ENCODE measurements around the gene KIF3C.
"Not testable (repeated sequence)": the region's sequence is repeated elsewhere in the genome, so short reads cannot be mapped to it uniquely, and the experiment has no call there.

KIF3C gene

DNA sequence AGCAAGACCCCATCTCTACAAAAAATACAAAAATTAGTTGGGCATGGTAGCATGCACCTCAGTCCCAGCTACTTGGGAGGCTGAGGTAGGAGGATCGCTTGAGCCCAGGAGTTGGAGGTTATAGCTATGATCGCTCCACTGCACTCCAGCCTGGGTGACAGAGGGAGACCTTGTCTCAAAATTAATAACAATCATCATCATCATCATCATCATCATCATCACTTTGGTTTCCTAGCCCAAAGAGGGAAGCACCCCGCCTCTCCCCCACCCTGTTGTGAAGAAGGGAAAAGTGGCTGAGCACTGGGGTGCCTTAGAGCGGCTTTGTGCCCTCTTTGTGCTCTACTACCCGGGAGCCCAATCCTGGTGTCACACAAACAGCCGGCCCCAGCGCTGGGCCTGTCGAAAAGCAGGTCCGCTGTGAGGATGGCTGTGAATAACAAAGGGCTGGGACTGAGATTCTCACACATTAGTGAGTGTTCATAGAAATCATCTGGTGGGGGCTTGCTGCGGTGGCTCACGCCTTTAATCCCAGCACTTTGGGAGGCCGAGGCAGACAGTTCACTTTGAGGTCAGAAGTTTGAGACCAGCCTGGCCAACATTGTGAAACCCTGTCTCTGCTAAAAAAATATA is 61.4 kb downstream of the KIF3C start:
- Histone ChIP-seq H3K9me3 (ENCODE audit: control insufficient read depth in 2 of 2, low read length in 2 of 2) (no peaks in the 10 kb centered on the region), H3K4me3 (ENCODE audit: low read length in 2 of 2) (no peak overlapping the region), H3K27me3 (ENCODE audit: control insufficient read depth in 2 of 2, insufficient read depth in 2 of 2, low read length in 2 of 2) (no peaks in the 10 kb centered on the region), H3K9ac (ENCODE audit: low read depth in 1 of 2, low read length in 2 of 2) (no peak overlapping the region), H3K27ac (ENCODE audit: low read depth in 2 of 2, low read length in 2 of 2) (no peak overlapping the region), H3K36me3 (ENCODE audit: control insufficient read depth in 2 of 2, insufficient read depth in 2 of 2, low read length in 2 of 2) (no peaks in the 10 kb centered on the region), H3K4me1 (ENCODE audit: control insufficient read depth in 2 of 2, insufficient read depth in 2 of 2, low read length in 2 of 2) (no peaks in the 10 kb centered on the region)

DNA sequence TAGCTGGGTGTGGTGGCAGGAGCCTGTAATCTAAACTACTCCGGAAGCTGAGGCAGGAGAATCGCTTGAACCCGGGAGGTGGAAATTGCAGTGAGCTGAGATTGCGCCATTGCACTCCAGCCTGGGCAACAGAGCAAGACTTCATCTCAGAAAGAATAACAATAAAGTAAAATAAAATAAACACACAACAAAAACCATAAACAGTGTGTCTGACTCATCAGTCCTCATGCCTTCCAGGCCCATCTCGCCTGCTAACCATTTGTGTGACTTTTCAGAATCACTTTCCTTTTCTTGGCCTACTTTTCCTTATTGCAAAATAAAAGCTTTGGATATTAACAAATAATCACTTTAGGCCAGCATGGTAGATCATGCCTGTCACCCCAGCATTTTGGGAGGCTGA is 62.0 kb downstream of the KIF3C start:
- Histone ChIP-seq H3K27ac (ENCODE audit: low read depth in 2 of 2, low read length in 2 of 2) (no peak overlapping the region), H3K9ac (ENCODE audit: low read depth in 1 of 2, low read length in 2 of 2) (no peak overlapping the region), H3K4me3 (ENCODE audit: low read length in 2 of 2) (no peak overlapping the region), H3K27me3 (ENCODE audit: control insufficient read depth in 2 of 2, insufficient read depth in 2 of 2, low read length in 2 of 2) (no peaks in the 10 kb centered on the region), H3K9me3 (ENCODE audit: control insufficient read depth in 2 of 2, low read length in 2 of 2) (no peaks in the 10 kb centered on the region), H3K4me1 (ENCODE audit: control insufficient read depth in 2 of 2, insufficient read depth in 2 of 2, low read length in 2 of 2) (no peaks in the 10 kb centered on the region), H3K36me3 (ENCODE audit: control insufficient read depth in 2 of 2, insufficient read depth in 2 of 2, low read length in 2 of 2) (no peaks in the 10 kb centered on the region)

DNA sequence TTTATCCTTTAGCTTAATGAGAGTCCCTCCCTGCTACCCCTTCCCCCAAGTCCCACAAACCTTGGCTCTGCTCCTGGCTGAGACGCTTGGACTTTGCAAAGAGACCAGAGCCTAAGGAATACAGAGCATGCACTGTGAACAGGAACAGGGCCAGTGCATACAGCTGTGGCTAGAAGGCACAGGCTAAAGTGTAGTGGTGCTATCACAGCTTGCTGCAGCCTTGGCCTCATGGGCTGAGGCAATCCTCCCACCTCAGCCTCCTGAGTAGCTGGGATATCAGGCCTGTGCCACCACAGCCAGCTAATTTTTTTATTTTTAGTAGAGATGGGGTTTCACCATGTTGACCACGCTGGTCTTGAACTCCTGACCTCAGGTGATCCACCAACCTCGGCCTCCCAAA is 64.5 kb downstream of the KIF3C start:
- no peaks in the 10 kb centered on the region for H3K27me3 ChIP-seq (ENCODE audit: control insufficient read depth in 2 of 2, insufficient read depth in 2 of 2, low read length in 2 of 2)
- H3K9me3 ChIP-seq (ENCODE audit: control insufficient read depth in 2 of 2, low read length in 2 of 2) = no peaks in the 10 kb centered on the region
- no peaks in the 10 kb centered on the region for H3K4me1 ChIP-seq (ENCODE audit: control insufficient read depth in 2 of 2, insufficient read depth in 2 of 2, low read length in 2 of 2)
- H3K27ac ChIP-seq (ENCODE audit: low read depth in 2 of 2, low read length in 2 of 2) = no peak overlapping the region
- H3K9ac ChIP-seq (ENCODE audit: low read depth in 1 of 2, low read length in 2 of 2) = no peak overlapping the region
- H3K4me3 ChIP-seq (ENCODE audit: low read length in 2 of 2) = no peak overlapping the region
- H3K36me3 ChIP-seq (ENCODE audit: control insufficient read depth in 2 of 2, insufficient read depth in 2 of 2, low read length in 2 of 2) = no peaks in the 10 kb centered on the region

DNA sequence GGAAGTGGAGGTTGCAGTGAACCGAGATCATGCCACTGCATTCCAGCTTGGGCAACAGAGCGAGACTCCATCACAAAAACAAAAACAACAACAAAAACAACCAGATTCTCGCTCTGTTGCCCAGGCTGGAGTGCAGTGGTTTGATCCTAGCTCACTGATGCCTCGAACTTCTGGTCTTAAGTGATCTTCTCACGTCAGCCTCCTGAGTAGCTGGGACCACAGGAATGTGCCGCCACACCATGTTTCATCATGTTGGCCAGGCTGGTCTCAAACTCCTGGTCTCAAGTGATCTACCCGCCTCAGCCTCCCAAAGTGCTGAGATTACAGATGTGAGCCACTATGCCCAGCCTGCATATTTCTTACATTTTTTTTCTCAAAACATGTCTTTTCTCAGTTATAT is 64.9 kb downstream of the KIF3C start:
- H3K4me1 ChIP-seq (ENCODE audit: control insufficient read depth in 2 of 2, insufficient read depth in 2 of 2, low read length in 2 of 2); H3K9ac ChIP-seq (ENCODE audit: low read depth in 1 of 2, low read length in 2 of 2); H3K27me3 ChIP-seq (ENCODE audit: control insufficient read depth in 2 of 2, insufficient read depth in 2 of 2, low read length in 2 of 2); H3K4me3 ChIP-seq (ENCODE audit: low read length in 2 of 2); H3K9me3 ChIP-seq (ENCODE audit: control insufficient read depth in 2 of 2, low read length in 2 of 2); H3K36me3 ChIP-seq (ENCODE audit: control insufficient read depth in 2 of 2, insufficient read depth in 2 of 2, low read length in 2 of 2); H3K27ac ChIP-seq (ENCODE audit: low read depth in 2 of 2, low read length in 2 of 2): not testable (repeated sequence)

GRCh38 chr2:25915944-25916772 is 66.1 kb downstream of the KIF3C start:
- not testable (repeated sequence) for H3K4me3 ChIP-seq (ENCODE audit: low read length in 2 of 2); H3K4me1 ChIP-seq (ENCODE audit: control insufficient read depth in 2 of 2, insufficient read depth in 2 of 2, low read length in 2 of 2); H3K9ac ChIP-seq (ENCODE audit: low read depth in 1 of 2, low read length in 2 of 2); H3K9me3 ChIP-seq (ENCODE audit: control insufficient read depth in 2 of 2, low read length in 2 of 2); H3K36me3 ChIP-seq (ENCODE audit: control insufficient read depth in 2 of 2, insufficient read depth in 2 of 2, low read length in 2 of 2); H3K27me3 ChIP-seq (ENCODE audit: control insufficient read depth in 2 of 2, insufficient read depth in 2 of 2, low read length in 2 of 2); H3K27ac ChIP-seq (ENCODE audit: low read depth in 2 of 2, low read length in 2 of 2)

DNA sequence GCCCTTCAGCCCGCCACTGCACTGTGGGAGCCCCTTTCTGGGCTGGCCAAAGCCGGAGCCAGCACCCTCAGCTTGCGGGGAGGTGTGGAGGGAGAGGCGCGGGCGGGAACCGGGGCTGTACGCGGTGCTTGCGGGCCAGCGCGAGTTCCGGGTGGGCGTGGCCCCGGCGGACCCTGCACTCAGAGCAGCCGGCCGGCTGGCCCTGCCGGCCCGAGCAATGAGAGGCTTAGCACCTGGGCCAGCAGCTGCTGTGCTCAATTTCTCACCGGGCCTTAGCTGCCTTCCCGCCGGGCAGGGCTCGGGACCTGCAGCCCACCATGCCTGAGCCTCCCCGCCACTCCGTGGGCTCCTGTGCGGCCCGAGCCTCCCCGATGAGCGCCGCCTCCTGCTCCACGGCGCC is 66.9 kb downstream of the KIF3C start:
- H3K27me3 ChIP-seq (ENCODE audit: control insufficient read depth in 2 of 2, insufficient read depth in 2 of 2, low read length in 2 of 2); H3K36me3 ChIP-seq (ENCODE audit: control insufficient read depth in 2 of 2, insufficient read depth in 2 of 2, low read length in 2 of 2); H3K27ac ChIP-seq (ENCODE audit: low read depth in 2 of 2, low read length in 2 of 2); H3K4me3 ChIP-seq (ENCODE audit: low read length in 2 of 2); H3K9me3 ChIP-seq (ENCODE audit: control insufficient read depth in 2 of 2, low read length in 2 of 2); H3K4me1 ChIP-seq (ENCODE audit: control insufficient read depth in 2 of 2, insufficient read depth in 2 of 2, low read length in 2 of 2); H3K9ac ChIP-seq (ENCODE audit: low read depth in 1 of 2, low read length in 2 of 2): not testable (repeated sequence)

DNA sequence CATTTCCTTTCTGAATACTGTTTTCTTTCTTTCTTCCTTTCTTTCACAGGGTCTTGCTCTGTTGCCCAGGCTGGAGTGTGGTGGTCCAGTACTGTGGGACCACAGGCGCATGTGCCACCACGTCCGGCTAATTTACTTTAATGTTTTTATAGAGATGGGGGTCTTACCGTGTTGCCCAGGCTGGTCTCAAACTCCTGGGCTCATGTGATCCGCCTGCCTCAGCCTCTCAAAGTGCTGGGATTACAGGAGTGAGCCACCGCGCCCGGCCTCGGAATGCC is 68.7 kb downstream of the KIF3C start:
- not testable (repeated sequence) for H3K36me3 ChIP-seq (ENCODE audit: control insufficient read depth in 2 of 2, insufficient read depth in 2 of 2, low read length in 2 of 2); H3K9ac ChIP-seq (ENCODE audit: low read depth in 1 of 2, low read length in 2 of 2); H3K27me3 ChIP-seq (ENCODE audit: control insufficient read depth in 2 of 2, insufficient read depth in 2 of 2, low read length in 2 of 2); H3K9me3 ChIP-seq (ENCODE audit: control insufficient read depth in 2 of 2, low read length in 2 of 2); H3K4me3 ChIP-seq (ENCODE audit: low read length in 2 of 2); H3K27ac ChIP-seq (ENCODE audit: low read depth in 2 of 2, low read length in 2 of 2); H3K4me1 ChIP-seq (ENCODE audit: control insufficient read depth in 2 of 2, insufficient read depth in 2 of 2, low read length in 2 of 2)

DNA sequence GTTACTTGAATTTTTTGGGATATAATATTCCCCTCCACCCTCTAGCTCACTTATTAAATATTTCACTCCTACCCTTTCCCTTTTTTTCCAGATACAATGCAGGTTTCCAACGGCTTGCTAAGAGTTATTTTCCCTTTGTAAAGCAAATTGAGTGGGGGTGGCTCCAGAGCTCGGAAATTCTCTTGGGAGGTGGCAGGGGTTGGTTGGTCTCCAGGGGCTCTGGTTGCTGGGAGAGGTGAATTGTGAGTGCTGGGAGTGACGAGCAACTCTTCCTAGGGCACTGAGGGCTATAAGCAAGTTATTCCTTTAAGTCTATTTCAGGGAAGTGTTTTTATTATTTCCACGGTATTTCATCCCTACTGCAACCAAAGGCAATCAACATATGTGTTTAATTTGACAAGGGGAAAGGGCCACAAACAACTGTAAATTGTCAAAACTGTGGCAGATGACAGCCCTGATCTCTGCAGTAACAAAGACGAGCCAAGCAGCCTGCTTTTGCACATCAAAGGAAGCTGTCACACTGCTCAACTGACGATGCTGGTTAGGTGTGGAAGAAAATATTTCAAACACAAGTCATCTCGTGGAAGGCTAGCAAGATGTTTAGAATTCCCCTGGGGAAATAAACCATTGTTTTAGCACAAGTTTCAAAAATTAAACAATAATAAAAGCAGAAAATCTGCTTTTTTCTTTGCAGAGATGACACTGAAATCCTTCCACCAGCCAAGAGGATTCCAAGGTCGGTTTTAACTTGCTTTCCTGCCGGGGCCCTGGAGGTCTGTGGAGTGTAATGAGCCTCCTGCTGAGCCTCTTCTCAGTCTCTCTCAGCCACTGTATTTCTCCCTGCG is 69.2 kb downstream of the KIF3C start:
- Histone ChIP-seq H3K4me3 (ENCODE audit: low read length in 2 of 2) (no peak overlapping the region), H3K36me3 (ENCODE audit: control insufficient read depth in 2 of 2, insufficient read depth in 2 of 2, low read length in 2 of 2) (no peaks in the 10 kb centered on the region), H3K9ac (ENCODE audit: low read depth in 1 of 2, low read length in 2 of 2) (no peak overlapping the region), H3K27ac (ENCODE audit: low read depth in 2 of 2, low read length in 2 of 2) (no peak overlapping the region), H3K27me3 (ENCODE audit: control insufficient read depth in 2 of 2, insufficient read depth in 2 of 2, low read length in 2 of 2) (no peaks in the 10 kb centered on the region), H3K9me3 (ENCODE audit: control insufficient read depth in 2 of 2, low read length in 2 of 2) (no peaks in the 10 kb centered on the region), H3K4me1 (ENCODE audit: control insufficient read depth in 2 of 2, insufficient read depth in 2 of 2, low read length in 2 of 2) (no peaks in the 10 kb centered on the region)

- not testable (repeated sequence) for H3K27ac ChIP-seq (ENCODE audit: low read depth in 2 of 2, low read length in 2 of 2); H3K4me1 ChIP-seq (ENCODE audit: control insufficient read depth in 2 of 2, insufficient read depth in 2 of 2, low read length in 2 of 2); H3K9me3 ChIP-seq (ENCODE audit: control insufficient read depth in 2 of 2, low read length in 2 of 2); H3K27me3 ChIP-seq (ENCODE audit: control insufficient read depth in 2 of 2, insufficient read depth in 2 of 2, low read length in 2 of 2); H3K36me3 ChIP-seq (ENCODE audit: control insufficient read depth in 2 of 2, insufficient read depth in 2 of 2, low read length in 2 of 2); H3K9ac ChIP-seq (ENCODE audit: low read depth in 1 of 2, low read length in 2 of 2); H3K4me3 ChIP-seq (ENCODE audit: low read length in 2 of 2)
These were observed 72.7 kb downstream of the KIF3C start for GRCh38 chr2:25909574-25909973.

DNA sequence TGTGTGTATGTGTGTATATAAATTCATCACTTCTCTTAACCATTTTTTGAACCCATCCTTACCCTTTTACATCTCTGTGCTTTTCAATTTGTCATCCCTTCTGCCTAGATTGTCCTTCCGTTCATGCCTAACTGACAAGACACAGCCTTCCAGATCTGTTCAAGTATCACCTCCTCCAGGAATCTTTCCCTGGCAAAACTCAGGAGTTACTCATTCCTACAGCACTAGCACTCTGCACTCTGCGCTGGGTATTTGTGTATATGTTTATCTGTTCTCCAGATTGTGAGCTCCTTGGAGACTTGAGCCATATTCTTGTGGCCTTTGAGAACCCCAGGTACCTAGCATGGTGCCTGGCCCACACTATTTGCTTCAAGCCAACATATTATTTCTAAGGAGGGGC is 77.2 kb downstream of the KIF3C start:
- Histone ChIP-seq H3K9ac (ENCODE audit: low read depth in 1 of 2, low read length in 2 of 2) (no peak overlapping the region), H3K27me3 (ENCODE audit: control insufficient read depth in 2 of 2, insufficient read depth in 2 of 2, low read length in 2 of 2) (no peaks in the 10 kb centered on the region), H3K27ac (ENCODE audit: low read depth in 2 of 2, low read length in 2 of 2) (no peak overlapping the region), H3K36me3 (ENCODE audit: control insufficient read depth in 2 of 2, insufficient read depth in 2 of 2, low read length in 2 of 2) (no peaks in the 10 kb centered on the region), H3K9me3 (ENCODE audit: control insufficient read depth in 2 of 2, low read length in 2 of 2) (no peaks in the 10 kb centered on the region), H3K4me1 (ENCODE audit: control insufficient read depth in 2 of 2, insufficient read depth in 2 of 2, low read length in 2 of 2) (no peaks in the 10 kb centered on the region), H3K4me3 (ENCODE audit: low read length in 2 of 2) (no peak overlapping the region)
